CD14-positive monocyte (primary cell): ENCODE measurements around the gene TREML4. TPM values are rescaled to one million over a fixed set of nuclear protein-coding genes. Genes with fewer than 3 reads are reported as not detected.
A peak's percentile ranks its signal among the peaks of the same experiment; 100 is the strongest.

Experiments
- DNase-seq, 3 donors: peaks; one replicate each; pipeline ENCODE4 v3.0.0-alpha.2; 2011 to 2022
- H2AFZ ChIP-seq: 2 replicates; pipeline ENCODE4 v1.6.0; 2012; ENCODE audit warnings: mild to moderate bottlenecking, low read depth, low read length, inconsistent platforms; ENCODE audit not compliant: insufficient read depth, poor library complexity, severe bottlenecking
- H3K27ac ChIP-seq, 2 donors: 1 replicate in 1 of 2; 2 replicates in 1 of 2; pipeline ENCODE4 v1.5.1; 2012 to 2013; ENCODE audit warnings: low read length in 2 of 2, control low read depth in 1 of 2, inconsistent platforms in 1 of 2, low read depth in 1 of 2, mild to moderate bottlenecking in 1 of 2
- H3K27me3 ChIP-seq, 2 donors: one replicate each; pipeline versions ENCODE4 v1.6.0 to v1.6.1; 2011 to 2013; ENCODE audit warnings: low read length in 2 of 2; ENCODE audit not compliant: control insufficient read depth in 2 of 2, insufficient read depth in 2 of 2
- H3K36me3 ChIP-seq, 2 donors: replicated peaks in 1 of 2; 1 replicate in 1 of 2; 2 replicates in 1 of 2; pipeline versions ENCODE4 v1.5.1 to v1.6.1; 2012 to 2013; ENCODE audit warnings: low read length in 2 of 2, control low read depth in 1 of 2, inconsistent platforms in 1 of 2, mild to moderate bottlenecking in 1 of 2; ENCODE audit not compliant: insufficient read depth in 2 of 2, control insufficient read depth in 1 of 2
- H3K4me1 ChIP-seq, 2 donors: 1 replicate in 1 of 2; 2 replicates in 1 of 2; pipeline versions ENCODE4 v1.5.1 to v1.6.1; 2012 to 2013; ENCODE audit warnings: low read length in 2 of 2, control low read depth in 1 of 2, inconsistent platforms in 1 of 2, mild to moderate bottlenecking in 1 of 2, moderate library complexity in 1 of 2; ENCODE audit not compliant: insufficient read depth in 2 of 2, control insufficient read depth in 1 of 2
- H3K4me2 ChIP-seq: replicated peaks from 2 replicates; pipeline ENCODE3; 2012; ENCODE audit warnings: low read length, moderate library complexity, mild to moderate bottlenecking; ENCODE audit not compliant: poor library complexity, severe bottlenecking; ENCODE audit errors: extremely low read depth
- H3K4me3 ChIP-seq, 3 experiments: fragments of 200-600 bp in 1 of 3; sonication (generic) in 1 of 3; replicated peaks in 1 of 3; 1 replicate in 2 of 3; 2 replicates in 1 of 3; pipeline ENCODE4 v1.5.1; 2011 to 2013; ENCODE audit warnings: low read length in 3 of 3, mild to moderate bottlenecking in 3 of 3, control low read depth in 2 of 3, low read depth in 2 of 3, inconsistent platforms in 1 of 3, moderate library complexity in 1 of 3
- H3K79me2 ChIP-seq: 2 replicates; pipeline ENCODE4 v1.6.0; 2012; ENCODE audit warnings: mild to moderate bottlenecking, control low read depth, inconsistent platforms, low read length, moderate library complexity; ENCODE audit not compliant: insufficient read depth
- H3K9ac ChIP-seq: 2 replicates; pipeline ENCODE4 v1.6.0; 2017; ENCODE audit warnings: low read length, mild to moderate bottlenecking; ENCODE audit not compliant: insufficient read depth, poor library complexity, severe bottlenecking
- H3K9me3 ChIP-seq, 2 donors: replicated peaks in 1 of 2; 1 replicate in 1 of 2; 2 replicates in 1 of 2; pipeline versions ENCODE4 v1.5.1 to v1.6.1; 2012 to 2013; ENCODE audit warnings: low read length in 2 of 2, control low read depth in 1 of 2; ENCODE audit not compliant: control insufficient read depth in 1 of 2, insufficient read depth in 1 of 2
- H4K20me1 ChIP-seq: 2 replicates; pipeline ENCODE4 v1.6.0; 2012; ENCODE audit warnings: mild to moderate bottlenecking, low read length, control low read depth, moderate library complexity; ENCODE audit not compliant: insufficient read depth
- H3K27ac Mint-ChIP-seq, 7 donors: one replicate each; pipeline ENCODE4 v1.8.0; 2020; ENCODE audit warnings: mild to moderate bottlenecking in 7 of 7, mixed read lengths in 7 of 7, moderate library complexity in 6 of 7, inconsistent platforms in 2 of 7
- H3K27me3 Mint-ChIP-seq, 3 donors: one replicate each; pipeline ENCODE4 v1.8.0; 2021 to 2022; ENCODE audit warnings: low read depth in 3 of 3, mild to moderate bottlenecking in 3 of 3, mixed read lengths in 3 of 3, moderate library complexity in 3 of 3, inconsistent platforms in 1 of 3
- H3K36me3 Mint-ChIP-seq, 2 donors: one replicate each; pipeline ENCODE4 v1.8.0; 2020; ENCODE audit warnings: mixed read lengths in 2 of 2, inconsistent platforms in 1 of 2, mild to moderate bottlenecking in 1 of 2
- H3K4me1 Mint-ChIP-seq: one replicate; pipeline ENCODE4 v1.8.0; 2020; ENCODE audit warnings: mild to moderate bottlenecking, mixed read lengths
- H3K4me3 Mint-ChIP-seq, 2 donors: one replicate each; pipeline ENCODE4 v1.8.0; 2020; ENCODE audit warnings: mild to moderate bottlenecking in 2 of 2, mixed read lengths in 2 of 2, moderate library complexity in 1 of 2
- H3K9me3 Mint-ChIP-seq, 7 donors: one replicate each; pipeline ENCODE4 v1.8.0; 2020 to 2022; ENCODE audit warnings: mixed read lengths in 7 of 7, mild to moderate bottlenecking in 6 of 7, moderate library complexity in 6 of 7, inconsistent platforms in 2 of 7
- WGBS: methylation state at CpG from one replicate; pipeline ENCODE4 v1.1.5; 2013; ENCODE audit warnings: missing lambda C conversion rate; ENCODE audit not compliant: insufficient coverage; 5-methylcytosine and 5-hydroxymethylcytosine counted together
- intact Hi-C, 2 donors: fragments of 100-400 bp; cut with micrococcal nuclease; formaldehyde crosslinking; loops; one replicate each; pipeline versions ENCODE4 v1.15.0 to v1.15.1; 2023
- polyA plus RNA-seq, 3 donors: library from polyadenylated mRNA; depleted of rRNA in 1 of 3; unstranded in 2 of 3; stranded (reverse) in 1 of 3; fragments of 300-500 nt in 2 of 3; fragments of >200 nt in 1 of 3; fragmentation: Illumina TruSeq in 2 of 3; gene quantifications; 1 replicate in 2 of 3; 2 replicates in 1 of 3; pipeline ENCODE4 v1.2.3, GENCODE V29; 2012 to 2021
- TF ChIP-seq, protein P1 (sequence below): fragments of 200-600 bp; IDR thresholded peaks from one replicate; pipeline ENCODE4 v1.8.0; 2022; ENCODE audit warnings: antibody characterized with exemption, mild to moderate bottlenecking

The TREML4 gene
- polyA plus RNA-seq, 3 donors = not detected

GRCh38 chr6:41286544-41287346, 58.6 kb downstream of the TREML4 start, which contains the start of gene TREM1:
Gene TREM1, minus strand, starts transcription at chr6:41286682. Its CDS starts 27 bp downstream, at chr6:41286655.
- TF ChIP-seq, protein P1, sequence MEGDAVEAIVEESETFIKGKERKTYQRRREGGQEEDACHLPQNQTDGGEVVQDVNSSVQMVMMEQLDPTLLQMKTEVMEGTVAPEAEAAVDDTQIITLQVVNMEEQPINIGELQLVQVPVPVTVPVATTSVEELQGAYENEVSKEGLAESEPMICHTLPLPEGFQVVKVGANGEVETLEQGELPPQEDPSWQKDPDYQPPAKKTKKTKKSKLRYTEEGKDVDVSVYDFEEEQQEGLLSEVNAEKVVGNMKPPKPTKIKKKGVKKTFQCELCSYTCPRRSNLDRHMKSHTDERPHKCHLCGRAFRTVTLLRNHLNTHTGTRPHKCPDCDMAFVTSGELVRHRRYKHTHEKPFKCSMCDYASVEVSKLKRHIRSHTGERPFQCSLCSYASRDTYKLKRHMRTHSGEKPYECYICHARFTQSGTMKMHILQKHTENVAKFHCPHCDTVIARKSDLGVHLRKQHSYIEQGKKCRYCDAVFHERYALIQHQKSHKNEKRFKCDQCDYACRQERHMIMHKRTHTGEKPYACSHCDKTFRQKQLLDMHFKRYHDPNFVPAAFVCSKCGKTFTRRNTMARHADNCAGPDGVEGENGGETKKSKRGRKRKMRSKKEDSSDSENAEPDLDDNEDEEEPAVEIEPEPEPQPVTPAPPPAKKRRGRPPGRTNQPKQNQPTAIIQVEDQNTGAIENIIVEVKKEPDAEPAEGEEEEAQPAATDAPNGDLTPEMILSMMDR = no peak
- H3K27me3 Mint-ChIP-seq = peaks cover 0 to 12% (median 0%) of the 10 kb centered on the region in 3 donors
- peaks cover 85% of the 10 kb centered on the region for H3K4me1 Mint-ChIP-seq
- H3K9me3 Mint-ChIP-seq = peaks cover 0 to 10% (median 2%) of the 10 kb centered on the region in 7 donors
- Histone ChIP-seq H2AFZ (no peak within 1 kb of the TSS), H3K27me3 (no peaks in the 10 kb centered on the region), H3K36me3 (peaks cover 4 to 11% of the 10 kb centered on the region in 2 donors), H3K4me1 (peaks cover 83 to 84% of the 10 kb centered on the region in 2 donors), H4K20me1 (peaks cover 24% of the 10 kb centered on the region), H3K4me3 (peak within 1 kb of the TSS; percentile 37 to 77 (median 76)), H3K4me2 (peak within 1 kb of the TSS; percentile 77), H3K9ac (peak within 1 kb of the TSS; percentile 85), H3K9me3 (no peaks in the 10 kb centered on the region), H3K79me2 (peaks cover 22% of the 10 kb centered on the region), H3K27ac (peak within 1 kb of the TSS; percentile 100)
- intact Hi-C loops = loop anchor here (2.0 to 10.0 kb wide), 4 partner anchors 14 to 104 kb away; no protein-coding TSS in a partner anchor
- H3K4me3 Mint-ChIP-seq = peak within 1 kb of the TSS; percentile 91 to 98
- H3K27ac Mint-ChIP-seq = peak within 1 kb of the TSS; percentile 100
- WGBS = 8% methylated on average over 6 of the region's 8 CpGs
- peak; percentile 97 to 99 (median 99) for DNase-seq
- peaks cover 48 to 49% of the 10 kb centered on the region in 2 donors for H3K36me3 Mint-ChIP-seq

DNA sequence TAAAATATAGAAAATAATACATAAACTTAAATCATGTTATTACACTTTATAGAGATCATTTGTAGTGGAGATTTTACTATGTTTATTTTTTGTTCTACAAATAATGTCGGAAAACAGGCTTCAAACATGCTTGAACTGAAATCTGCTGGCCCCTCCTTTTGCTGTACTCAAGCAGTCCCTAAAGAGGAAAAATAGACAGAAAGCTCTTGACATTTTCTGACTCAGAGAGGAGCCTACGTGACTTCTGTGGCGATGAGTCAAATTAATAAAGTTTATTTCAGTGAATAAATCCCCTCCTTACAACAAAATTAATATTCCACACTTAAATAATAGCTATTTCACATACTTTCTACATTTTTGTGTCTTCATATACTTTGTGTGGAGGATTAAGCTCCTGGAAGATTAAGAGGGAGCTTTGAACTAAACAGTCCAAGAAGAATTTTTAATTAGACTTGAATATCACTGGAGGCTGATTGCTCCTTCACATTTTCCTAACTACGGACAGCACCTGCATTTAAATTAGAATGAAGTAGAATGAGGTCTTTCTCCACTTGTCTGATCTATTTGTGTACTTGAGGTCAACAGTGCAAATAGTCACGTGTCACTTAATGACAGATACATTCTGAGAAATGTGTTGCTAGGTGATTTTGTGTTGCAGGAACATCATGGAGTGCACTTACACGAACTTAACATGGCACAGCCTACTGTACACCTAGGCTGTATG, 60.0 kb downstream of the TREML4 start:
- H3K4me3 Mint-ChIP-seq = no peak overlapping the region
- no peak overlapping the region for H3K9ac ChIP-seq
- peaks cover 0 to 10% (median 0%) of the 10 kb centered on the region in 7 donors for H3K9me3 Mint-ChIP-seq
- no peaks in the 10 kb centered on the region for H3K9me3 ChIP-seq
- H3K36me3 Mint-ChIP-seq = peaks cover 33 to 34% of the 10 kb centered on the region in 2 donors
- intact Hi-C loops = loop anchor here (5.0 to 10.0 kb wide), 2 partner anchors 103 to 106 kb away; no protein-coding TSS in a partner anchor
- no peaks in the 10 kb centered on the region for H3K36me3 ChIP-seq
- peaks cover 22% of the 10 kb centered on the region for H3K79me2 ChIP-seq
- TF ChIP-seq, protein P1 = no peak
- no peak overlapping the region for H2AFZ ChIP-seq
- H3K4me1 Mint-ChIP-seq = peaks cover 70% of the 10 kb centered on the region
- H3K4me3 ChIP-seq = no peak overlapping the region
- peaks cover 69% of the 10 kb centered on the region in 2 donors for H3K4me1 ChIP-seq
- H3K27me3 ChIP-seq = no peaks in the 10 kb centered on the region
- H3K4me2 ChIP-seq = no peak overlapping the region
- peak overlapping the region in 1 of 2 donors; percentile 100 for H3K27ac ChIP-seq
- H3K27me3 Mint-ChIP-seq = peaks cover 0 to 12% (median 0%) of the 10 kb centered on the region in 3 donors
- H3K27ac Mint-ChIP-seq = peak overlapping the region; percentile 73 to 100 (median 87)
- no CpG with 5 or more reads among the region's 6 CpGs for WGBS
- peaks cover 17% of the 10 kb centered on the region for H4K20me1 ChIP-seq
- peak in 2 of 3 donors; percentile 44 to 67 for DNase-seq
